Right ventricle myocardium inferior (tissue), 1 donor: ENCODE results near the gene FUT2. TPM values are rescaled to one million over a fixed set of nuclear protein-coding genes. Genes with fewer than 3 reads are reported as not detected.
A peak's percentile ranks its signal among the peaks of the same experiment; 100 is the strongest.
"Not testable (repeated sequence)": the region's sequence is repeated elsewhere in the genome, so short reads cannot be mapped to it uniquely, and the experiment has no call there.

Experiments used
- ATAC-seq: fragments of 200-7000 bp; cut with Tn5 transposase; one replicate; pipeline ENCODE4 v1.9.1; 2020; ENCODE audit warnings: mild to moderate bottlenecking, moderate library complexity
- DNase-seq: peaks from one replicate; pipeline ENCODE4 v3.0.0; 2021; ENCODE audit errors: missing footprints
- intact Hi-C: fragments of 100-400 bp; cut with DNase I; formaldehyde crosslinking; loops from one replicate; pipeline ENCODE4 v1.11.0; 2022
- long read RNA-seq: library from polyadenylated mRNA; unstranded; transcript quantifications from one replicate; pipeline ENCODE4 v2.0.0, GENCODE V29; 2021
- total RNA-seq: library from RNA; stranded (reverse); fragmentation: NEBNext Ultra II Directional; extraction: Animal tissue kit (Norgen Biotek cat#: 25700); gene quantifications from one replicate; pipeline ENCODE4 v1.2.1, GENCODE V29; 2021
- donor health status: DM: no; HTN: yes; CAD: no; lungs with severe emphysema.

The FUT2 gene
- not detected for total RNA-seq
- long read RNA-seq, result 0 reads

DNA sequence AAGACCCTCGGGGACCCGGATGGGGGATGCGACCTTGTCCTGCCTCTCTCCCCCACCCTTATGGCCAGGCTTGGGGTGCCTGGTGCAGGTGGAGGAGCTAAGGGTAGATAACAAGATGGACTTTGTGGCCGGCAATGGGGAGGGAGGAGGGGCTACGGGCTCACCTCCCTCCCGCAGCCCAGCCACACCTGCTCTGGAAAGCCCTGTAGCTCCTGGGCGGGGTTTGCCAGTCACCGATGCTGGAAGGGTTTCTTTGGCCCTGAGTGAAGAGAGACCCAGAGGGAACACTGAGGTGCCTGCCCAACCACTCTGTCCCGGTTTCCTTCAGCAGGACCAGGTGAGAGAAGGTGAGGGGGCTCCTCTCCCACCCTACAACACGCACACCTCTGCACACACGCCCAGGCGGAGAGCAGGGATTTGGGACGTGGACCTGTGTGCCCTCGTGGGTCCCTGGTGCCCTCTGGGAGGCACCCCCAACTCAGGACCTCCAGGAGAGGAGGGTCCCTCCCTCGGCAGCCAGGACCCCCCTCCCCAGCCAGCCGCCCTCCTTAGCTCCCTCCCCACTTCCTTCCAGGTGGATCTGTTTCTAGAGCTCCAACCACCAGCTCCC, at the start of gene FUT2:
Gene FUT2 (plus strand): TSS at position 229 of the 610 bp plus-strand sequence. CDS start 6,986 bp downstream, outside the sequence.
- ATAC-seq (peak; percentile 34), DNase-seq (no peak)
- intact Hi-C loops, result no loop called here

DNA sequence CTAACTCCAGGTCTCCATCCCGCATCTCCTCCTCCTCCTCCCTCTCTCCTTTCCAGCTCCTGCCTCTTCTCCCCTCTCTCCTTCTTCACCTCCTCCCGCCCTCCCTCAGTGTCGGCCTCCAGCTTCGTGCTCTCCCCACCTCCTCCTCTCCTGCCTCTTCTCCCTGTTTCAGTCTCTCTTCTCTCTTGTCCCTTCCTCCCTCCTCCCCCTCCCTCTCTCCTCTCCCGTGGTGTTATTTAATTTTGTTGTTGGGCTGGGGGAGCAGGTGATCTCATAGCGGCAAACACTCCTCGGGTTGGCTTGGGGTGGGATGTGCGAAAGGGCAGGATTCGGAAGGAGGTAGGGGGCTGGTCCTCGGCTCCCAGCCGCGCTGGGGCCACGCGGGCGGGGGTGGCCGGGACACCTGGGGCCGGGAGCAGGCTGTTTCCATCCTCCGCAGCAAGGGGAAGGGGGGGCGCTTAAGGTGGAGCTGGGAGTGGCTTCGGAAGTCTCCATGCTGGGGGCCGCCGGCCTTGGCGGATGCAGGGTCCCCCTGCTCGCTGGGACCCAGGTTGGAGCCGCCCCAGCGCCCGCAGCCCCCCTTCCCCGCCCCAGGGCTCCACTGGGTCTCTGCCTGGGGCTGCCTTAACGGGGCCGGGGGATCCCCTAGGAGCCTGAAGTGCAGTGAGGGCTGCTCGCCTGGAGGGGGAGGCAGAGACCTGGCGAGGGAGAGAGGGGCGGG, 49.6 kb upstream of the FUT2 start, which contains the start of gene CA11:
Gene CA11 (minus strand): TSS at position 187 of the 721 bp plus-strand sequence. CDS start 555 bp downstream, outside the sequence.
- peak; percentile 92 for ATAC-seq
- peak; percentile 87 for DNase-seq
- intact Hi-C loops, result loop anchor here (1.0 to 5.0 kb wide), 3 partner anchors 29 to 196 kb away; no protein-coding TSS in a partner anchor

DNA sequence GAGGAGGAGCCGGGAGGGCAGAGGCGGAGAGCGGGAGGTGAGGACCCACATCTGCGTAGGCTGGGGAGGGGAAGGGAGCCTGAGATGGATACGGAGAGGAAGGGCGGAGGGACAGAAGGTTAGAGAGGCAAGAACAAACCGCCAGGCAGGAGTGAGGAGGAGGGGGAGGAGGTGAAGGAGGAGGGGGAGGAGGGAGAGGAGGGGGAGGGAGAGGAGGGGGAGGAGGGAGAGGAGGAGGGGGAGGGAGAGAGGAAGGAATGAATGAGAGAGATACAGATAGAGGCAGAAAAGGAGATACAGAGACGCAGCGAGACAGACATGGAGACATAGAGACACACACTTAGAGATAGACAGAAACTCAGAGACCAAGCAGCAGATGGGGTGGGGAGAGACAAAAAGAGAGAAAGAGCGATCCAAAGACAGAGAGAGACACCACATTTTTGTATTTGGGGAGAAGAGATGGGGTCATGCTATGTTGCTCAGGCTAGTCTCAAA, 49.0 kb upstream of the FUT2 start:
- ATAC-seq, result no peak
- intact Hi-C loops, result loop anchor here (1.0 to 5.0 kb wide), 3 partner anchors 29 to 196 kb away; no protein-coding TSS in a partner anchor
- no peak for DNase-seq

DNA sequence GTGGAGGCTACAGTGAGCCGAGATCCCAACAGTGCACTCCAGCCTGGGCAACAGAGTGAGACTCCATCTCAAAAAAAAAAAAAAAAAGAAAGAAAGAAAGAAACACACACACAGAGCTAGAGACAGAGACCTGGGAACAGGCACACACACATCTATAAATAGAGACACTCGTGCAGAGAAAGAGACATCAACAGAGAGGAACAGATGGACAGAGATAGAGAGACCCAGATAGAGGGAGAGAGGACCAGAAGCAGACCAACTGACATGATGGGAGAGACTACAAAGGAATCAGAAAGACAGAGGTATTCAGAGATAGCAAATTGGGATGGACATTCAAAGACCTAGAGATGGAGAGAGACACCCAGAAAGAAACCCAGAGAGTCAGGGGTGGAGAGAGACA, 47.6 kb upstream of the FUT2 start:
- no peak for DNase-seq
- intact Hi-C loops, result loop anchor here (5.0 kb wide), 2 partner anchors 134 to 194 kb away; no protein-coding TSS in a partner anchor
- ATAC-seq, result no peak

DNA sequence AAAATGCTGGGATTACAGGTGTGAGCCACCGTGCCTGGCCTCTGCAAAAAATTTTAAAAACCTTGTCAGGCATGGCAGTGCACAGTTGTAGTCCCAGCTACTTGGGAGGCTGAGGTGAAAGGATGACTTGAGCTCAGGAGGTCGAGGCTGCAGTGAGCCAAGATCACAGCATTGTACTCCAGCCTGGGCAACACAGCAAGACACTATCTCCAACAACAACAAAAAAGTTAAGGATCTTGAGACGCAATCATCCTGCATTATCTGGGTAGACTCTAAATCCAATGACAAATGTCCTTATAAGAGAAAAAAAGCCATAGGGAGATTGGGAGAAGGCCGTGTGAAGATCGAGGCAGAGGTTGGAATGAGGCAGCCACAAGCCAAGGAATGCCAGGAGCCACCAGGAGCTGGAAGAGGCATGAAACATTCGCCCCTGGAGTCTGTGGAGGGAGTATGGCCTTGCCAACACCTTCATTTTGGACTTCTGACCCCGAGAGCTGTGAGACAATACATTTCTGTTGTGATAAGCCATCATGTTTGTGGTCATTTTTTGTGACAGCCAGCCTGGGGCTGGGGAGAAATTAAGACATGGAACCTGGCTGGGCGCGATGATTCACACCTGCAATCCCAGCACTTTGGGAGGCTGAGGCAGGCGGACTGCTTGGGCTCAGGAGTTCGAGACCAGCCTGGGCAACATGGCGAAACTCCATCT, 44.6 kb upstream of the FUT2 start:
- ATAC-seq (no peak), DNase-seq (no peak)
- intact Hi-C loops, result no loop called here

DNA sequence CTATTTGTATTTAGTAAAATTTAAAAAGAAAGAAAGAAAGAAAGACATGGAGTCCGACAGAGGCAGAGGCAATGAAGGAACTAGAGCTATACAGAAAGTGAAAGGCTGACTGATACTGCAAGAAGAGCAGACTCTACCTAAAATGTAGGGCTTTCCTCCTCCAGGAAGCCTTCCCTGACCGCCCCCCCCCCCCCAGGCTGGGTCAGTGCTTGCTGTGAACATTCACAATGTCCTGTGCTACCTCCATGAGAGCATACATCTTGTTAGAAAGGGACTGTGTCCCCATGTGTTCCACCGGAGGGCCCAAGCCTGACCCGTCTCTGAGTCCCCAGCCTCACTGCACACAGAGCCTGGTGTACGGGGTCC, 44.1 kb upstream of the FUT2 start:
- DNase-seq (no peak), ATAC-seq (no peak)
- intact Hi-C loops, result no loop called here

DNA sequence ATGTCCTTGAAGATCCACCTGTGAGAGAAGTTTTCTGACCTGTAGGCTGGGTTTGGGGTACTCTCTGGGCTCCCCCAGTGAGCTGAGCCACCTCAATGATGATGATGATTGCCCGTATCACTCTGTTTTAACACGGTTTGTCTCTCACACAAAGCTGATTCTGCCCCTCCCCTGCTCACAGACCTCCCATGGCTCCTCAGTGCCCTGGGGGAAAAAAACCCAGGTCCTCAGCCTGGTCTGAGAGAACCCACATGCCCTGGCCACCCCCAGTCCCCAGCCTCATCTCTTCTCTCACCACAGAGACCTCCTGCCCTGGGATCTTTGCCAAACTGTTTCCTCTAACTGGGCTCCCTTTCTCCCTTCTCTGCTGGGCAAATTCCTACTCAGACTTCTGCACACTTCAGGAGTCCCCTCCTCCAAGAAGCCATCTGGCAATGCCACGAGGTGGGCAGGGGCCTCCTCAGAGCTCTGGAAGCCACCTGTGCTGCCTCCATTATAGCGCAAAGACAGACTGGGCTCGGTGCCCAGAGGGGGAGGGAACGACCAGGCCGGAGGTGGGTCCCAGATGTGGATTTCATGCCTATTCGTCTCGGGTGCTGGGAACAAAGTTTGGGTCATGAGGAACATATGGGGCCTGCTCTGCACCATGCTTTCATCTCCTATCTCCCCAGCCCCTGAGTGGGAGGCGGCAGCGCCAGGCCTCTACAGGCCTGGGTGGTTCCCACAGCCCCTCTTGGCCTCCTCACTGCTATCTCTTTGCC, 41.3 kb upstream of the FUT2 start:
- intact Hi-C loops, result no loop called here
- DNase-seq, result no peak
- ATAC-seq, result no peak

DNA sequence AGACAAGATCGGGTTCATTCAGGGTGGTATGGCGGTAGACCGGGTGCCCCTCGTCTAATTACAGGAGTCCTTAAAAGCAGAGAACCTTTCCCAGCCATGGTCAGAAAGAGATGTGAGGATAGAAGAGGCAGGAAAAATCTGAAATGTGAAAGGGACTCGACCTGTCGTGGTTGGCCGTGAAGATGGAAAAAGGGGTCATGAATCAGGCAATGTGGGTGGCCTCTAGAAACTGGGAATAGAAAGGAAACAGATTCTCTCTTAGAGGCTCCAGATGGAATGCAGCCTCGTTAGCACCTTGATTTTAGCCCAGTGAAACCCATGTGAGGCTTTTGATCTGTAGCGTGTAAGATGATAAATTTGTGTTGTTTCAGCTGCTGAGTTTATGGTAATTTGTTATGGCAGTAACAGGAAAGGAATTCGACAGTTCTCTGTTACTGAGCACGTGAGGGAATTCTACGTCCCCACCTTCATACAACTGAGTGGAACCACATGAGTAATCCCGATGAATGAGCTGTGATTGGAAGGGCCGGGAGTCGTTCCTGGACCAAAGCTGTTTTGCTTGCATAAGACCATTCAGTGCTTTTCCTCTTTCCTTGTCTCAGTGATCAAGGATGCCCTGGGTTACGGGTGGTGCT, 38.8 kb upstream of the FUT2 start:
- no peak for ATAC-seq
- intact Hi-C loops, result no loop called here
- no peak for DNase-seq

DNA sequence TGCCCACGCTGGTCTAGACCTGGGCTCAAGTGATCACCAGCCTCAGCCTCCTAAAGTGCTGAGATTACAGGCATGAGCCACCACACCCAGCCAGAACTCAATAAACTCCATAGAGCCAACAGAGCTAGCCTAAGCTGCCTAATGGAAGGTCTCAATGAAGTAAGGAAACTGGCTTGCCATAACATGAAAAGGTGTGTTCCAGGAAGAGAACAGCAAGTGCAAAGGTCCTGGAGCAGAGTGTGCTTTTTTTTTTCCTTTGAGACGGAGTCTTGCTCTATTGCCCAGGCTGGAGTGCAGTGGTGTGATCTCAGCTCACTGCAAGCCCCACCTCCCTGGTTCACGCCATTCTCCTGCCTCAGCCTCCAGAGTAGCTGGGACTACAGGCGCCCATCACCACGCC, 37.9 kb upstream of the FUT2 start:
- intact Hi-C loops, ATAC-seq, DNase-seq: not testable (repeated sequence)

DNA sequence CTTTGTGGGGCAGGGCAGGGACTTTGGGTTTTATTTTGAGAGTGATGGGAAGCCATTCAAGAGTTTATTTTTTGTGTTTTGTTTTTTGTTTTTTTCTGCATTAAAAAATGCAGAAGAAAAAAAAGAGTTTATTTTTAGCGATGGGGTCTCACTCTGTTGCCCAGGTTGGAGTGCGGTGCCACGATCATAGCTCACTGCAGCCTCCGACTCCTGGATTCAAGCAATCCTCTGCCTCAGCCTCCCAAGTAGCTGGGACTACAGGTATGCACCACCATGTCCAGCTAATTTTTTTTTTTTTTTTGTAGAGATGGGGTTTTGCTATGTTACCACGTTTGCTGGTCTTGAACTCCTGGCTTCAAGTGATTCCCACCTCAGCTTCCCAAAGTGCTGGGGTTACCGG, 37.3 kb upstream of the FUT2 start:
- intact Hi-C loops, result no loop called here
- DNase-seq (no peak), ATAC-seq (no peak)

DNA sequence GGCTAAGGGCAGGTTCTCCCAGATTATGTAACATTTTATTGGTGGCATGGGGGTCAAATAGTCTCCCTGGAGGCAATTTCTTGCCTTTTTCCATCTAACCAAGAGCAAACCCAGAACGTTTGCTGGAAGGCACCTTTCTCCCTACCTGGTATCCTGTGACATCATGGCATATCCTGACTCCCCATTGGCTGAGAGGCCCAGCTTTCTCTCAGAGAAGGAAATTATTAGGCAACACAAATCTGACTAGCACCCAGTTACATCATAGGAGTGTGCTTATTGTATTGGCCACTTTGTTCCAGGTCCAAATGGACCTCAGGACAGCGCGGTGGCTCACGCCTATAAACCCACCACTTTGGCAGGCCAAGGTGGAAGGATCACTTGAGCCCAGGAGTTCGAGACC, 36.0 kb upstream of the FUT2 start:
- DNase-seq, result no peak
- intact Hi-C loops, result no loop called here
- no peak for ATAC-seq

DNA sequence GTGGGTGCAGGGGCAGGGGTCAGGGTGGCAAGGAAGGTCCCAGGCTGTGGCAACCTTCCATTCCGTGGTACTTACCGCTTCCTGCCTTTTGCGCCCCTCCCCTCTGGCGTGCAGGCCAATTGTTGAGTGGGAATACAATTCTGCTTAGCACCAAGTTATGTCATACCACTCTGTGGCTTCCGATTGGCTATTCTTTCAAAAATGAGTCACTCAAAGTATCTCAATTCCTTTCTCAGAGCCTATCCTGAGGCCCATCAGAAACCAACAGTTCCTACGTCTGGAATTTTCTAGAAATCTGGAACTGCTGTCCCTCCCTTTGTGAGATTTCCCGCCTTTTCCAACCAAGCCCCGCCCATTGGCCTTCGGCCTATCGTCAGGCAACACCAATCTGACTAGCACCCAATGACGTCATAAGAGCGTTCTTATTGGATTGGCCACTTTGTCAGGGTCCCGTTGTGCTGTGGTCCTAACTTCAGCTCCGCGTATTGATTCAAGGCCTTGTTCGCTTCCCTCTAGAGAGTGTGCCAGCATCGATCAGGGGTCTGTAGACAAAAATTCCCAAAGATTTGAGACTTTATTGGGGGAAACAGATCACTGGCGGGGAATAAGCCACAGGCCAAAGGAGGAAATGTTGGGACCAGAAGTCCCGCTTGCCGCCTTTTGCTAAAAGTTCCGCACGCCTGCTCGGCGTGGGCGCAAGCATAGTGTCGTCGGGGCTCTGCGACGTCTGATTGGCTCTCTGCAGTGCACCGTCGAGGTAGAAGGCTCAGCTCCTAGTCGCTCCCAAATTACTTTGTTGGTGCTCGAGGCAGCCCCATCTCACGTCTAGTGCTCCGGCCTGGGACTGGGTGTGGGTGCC, 34.7 kb upstream of the FUT2 start:
- intact Hi-C loops, result no loop called here
- DNase-seq (peak; percentile 91), ATAC-seq (peak; percentile 88)

DNA sequence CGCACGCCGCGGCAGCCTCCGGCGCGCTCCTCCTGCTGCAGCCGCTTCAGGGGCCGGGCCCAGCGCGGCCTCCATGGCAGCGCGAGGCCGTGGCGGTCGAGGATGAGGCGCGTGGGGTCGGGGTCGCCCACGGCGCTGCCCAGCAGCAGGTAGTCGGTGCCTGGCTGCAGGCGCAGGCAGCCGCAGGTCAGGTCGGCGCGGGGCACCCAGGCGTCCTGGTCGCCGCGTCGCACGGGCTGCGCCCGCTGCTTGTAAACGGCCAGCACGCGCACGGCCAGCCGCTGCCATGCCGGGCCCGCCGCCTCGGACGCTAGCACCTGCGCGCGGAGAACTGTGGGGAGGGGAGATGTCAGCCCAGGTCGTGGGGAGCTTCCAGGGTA, 34.1 kb upstream of the FUT2 start:
- DNase-seq (no peak), ATAC-seq (no peak)
- intact Hi-C loops, result no loop called here

DNA sequence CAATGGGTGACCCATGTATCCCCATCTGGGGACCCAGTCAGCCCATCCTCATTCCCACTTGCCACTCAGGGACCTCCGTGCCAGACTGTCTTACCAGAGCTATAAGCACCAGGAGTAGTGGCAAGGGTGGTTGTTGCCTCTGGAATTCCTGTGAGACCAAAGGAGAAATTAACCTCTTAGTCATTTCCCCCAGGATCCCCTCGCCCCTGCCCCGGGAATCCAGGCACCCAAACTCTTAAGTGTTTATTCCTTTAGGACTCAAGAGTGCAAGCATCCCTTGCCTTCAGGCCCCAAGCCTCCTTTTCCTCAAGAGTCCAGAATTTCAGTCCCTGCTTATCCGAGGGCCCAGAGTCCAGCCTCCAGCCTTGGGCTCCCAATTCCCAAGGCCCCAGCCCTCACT, 32.1 kb upstream of the FUT2 start:
- DNase-seq (no peak), ATAC-seq (no peak)
- intact Hi-C loops, result no loop called here

DNA sequence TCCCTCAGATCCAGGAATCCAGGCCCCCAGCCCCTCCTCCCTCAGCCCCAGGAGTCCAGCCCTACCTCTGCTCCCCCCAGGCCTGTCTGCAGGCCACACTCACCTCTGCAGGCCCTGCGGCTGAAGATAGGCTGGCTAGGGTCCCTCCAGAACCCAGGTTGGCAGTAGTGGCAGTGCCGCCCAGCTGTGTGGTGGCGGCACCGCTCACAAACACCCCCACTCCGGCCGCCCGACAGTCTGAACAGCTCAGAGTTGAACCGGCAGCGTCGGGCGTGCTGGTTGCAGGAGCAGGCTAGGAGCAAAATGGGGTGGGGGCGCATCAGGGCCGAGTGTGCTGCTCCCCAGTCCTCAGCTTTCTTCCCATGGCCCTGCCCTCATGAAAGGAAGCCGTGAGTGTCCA, 31.3 kb upstream of the FUT2 start:
- intact Hi-C loops, result no loop called here
- DNase-seq, result no peak

DNA sequence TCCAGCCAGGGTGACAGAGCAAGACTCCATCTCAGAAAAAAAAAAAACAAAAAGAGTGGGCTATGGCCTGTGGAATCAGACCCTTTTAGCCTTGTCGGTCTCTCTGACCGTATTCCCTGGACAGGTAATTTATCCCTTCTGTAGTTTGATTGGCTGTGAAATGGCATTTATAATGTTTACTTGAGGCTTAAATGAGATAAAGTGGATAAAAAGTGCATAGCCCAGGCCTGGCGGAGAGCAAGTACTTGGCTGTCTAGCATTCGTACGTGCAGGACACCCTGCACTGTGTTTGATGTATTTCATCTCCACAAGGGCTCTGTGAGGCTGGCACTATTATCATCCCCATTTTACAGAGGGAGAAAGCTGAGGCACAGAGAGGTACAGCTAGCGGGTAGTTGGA, 30.0 kb upstream of the FUT2 start:
- DNase-seq (no peak), ATAC-seq (no peak)
- intact Hi-C loops, result no loop called here

More for the DNA sequence above, 31.3 kb upstream of the FUT2 start:
- ATAC-seq, result no peak

DNA sequence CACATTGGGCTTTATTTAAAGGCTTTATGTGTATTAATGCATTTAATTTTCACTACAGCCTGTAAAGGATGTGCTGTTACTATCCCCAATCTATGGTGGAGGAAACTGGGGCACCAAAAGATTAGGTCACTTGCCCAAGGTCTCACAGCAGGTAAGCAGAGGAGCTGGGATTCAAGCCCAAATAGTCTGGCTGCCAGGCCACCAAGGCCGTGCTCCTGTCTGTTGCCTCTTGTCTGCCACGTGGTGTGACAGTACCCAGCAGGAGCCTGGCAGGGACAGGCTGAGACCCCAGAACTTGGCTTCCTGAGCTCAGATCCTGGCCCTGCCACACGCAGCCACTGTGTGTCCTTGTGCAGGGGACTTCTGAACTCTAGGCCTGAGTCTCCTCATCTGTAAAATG, 27.4 kb upstream of the FUT2 start:
- intact Hi-C loops, result no loop called here
- no peak for DNase-seq

DNA sequence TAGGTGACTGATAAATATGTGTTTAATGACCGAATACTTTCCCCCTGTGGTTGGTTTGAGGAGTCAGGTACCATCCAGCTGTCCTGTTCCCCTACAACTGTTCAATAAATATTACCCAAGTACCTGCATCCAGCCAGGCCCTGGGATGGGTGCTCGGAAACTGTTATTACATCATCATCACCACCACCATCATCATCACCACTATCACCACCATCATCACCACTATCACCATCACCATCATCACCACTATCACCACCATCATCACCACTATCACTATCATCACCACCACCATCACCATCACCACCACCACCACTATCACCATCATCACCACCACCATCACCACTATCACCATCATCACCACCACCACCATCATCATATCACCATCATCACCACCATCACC, 27.0 kb upstream of the FUT2 start:
- ATAC-seq, result no peak
- no peak for DNase-seq
- intact Hi-C loops, result no loop called here

More for the DNA sequence above, 27.4 kb upstream of the FUT2 start:
- ATAC-seq, result no peak
